Trophoblast cell (in vitro differentiated cells and primary cell): ENCODE results near the gene ALPI. TPM values are rescaled to one million over a fixed set of nuclear protein-coding genes. Genes with fewer than 3 reads are reported as not detected.
"Not testable (repeated sequence)": the region's sequence is repeated elsewhere in the genome, so short reads cannot be mapped to it uniquely, and the experiment has no call there.

ENCODE experiments used
- DNase-seq, 2 donors: peaks; one replicate each; pipeline ENCODE4 v3.0.0-alpha.2; 2016
- H2AFZ ChIP-seq: 2 replicates; pipeline ENCODE4 v1.6.1; 2013; ENCODE audit warnings: low read length, moderate library complexity, mild to moderate bottlenecking; ENCODE audit not compliant: insufficient read depth, poor library complexity
- H2AK5ac ChIP-seq: 2 replicates; pipeline ENCODE4 v1.6.1; 2013; ENCODE audit warnings: mild to moderate bottlenecking, low read length
- H2BK120ac ChIP-seq: 2 replicates; pipeline ENCODE4 v1.6.1; 2013; ENCODE audit warnings: low read length, mild to moderate bottlenecking, moderate library complexity; ENCODE audit not compliant: insufficient read depth, poor library complexity
- H2BK12ac ChIP-seq: 2 replicates; pipeline ENCODE4 v1.6.1; 2013; ENCODE audit warnings: mild to moderate bottlenecking, low read length, moderate library complexity
- H2BK5ac ChIP-seq: 2 replicates; pipeline ENCODE4 v1.6.1; 2013; ENCODE audit warnings: low read length, low read depth, moderate library complexity, mild to moderate bottlenecking; ENCODE audit not compliant: poor library complexity
- H3K14ac ChIP-seq: 2 replicates; pipeline ENCODE4 v1.6.1; 2013; ENCODE audit warnings: mild to moderate bottlenecking, low read length
- H3K18ac ChIP-seq: 2 replicates; pipeline ENCODE4 v1.6.1; 2013; ENCODE audit warnings: mild to moderate bottlenecking, low read length
- H3K23ac ChIP-seq: 2 replicates; pipeline ENCODE4 v1.6.1; 2013; ENCODE audit warnings: low read length
- H3K27ac ChIP-seq: 2 replicates; pipeline ENCODE4 v1.5.1; 2013; ENCODE audit warnings: low read depth, mild to moderate bottlenecking, inconsistent platforms, low read length, moderate library complexity
- H3K27me3 ChIP-seq: 2 replicates; pipeline ENCODE4 v1.6.1; 2013; ENCODE audit warnings: inconsistent platforms, mild to moderate bottlenecking, low read length, moderate library complexity; ENCODE audit not compliant: insufficient read depth
- H3K36me3 ChIP-seq, 2 experiments: 1 replicate in 1 of 2; 2 replicates in 1 of 2; pipeline ENCODE4 v1.6.1; 2013; ENCODE audit warnings: low read length in 2 of 2, mild to moderate bottlenecking in 2 of 2, moderate library complexity in 1 of 2; ENCODE audit not compliant: insufficient read depth in 2 of 2, control insufficient read depth in 1 of 2
- H3K4ac ChIP-seq: 2 replicates; pipeline ENCODE4 v1.6.1; 2013; ENCODE audit warnings: low read depth, mild to moderate bottlenecking, low read length, moderate library complexity
- H3K4me1 ChIP-seq, 2 experiments: 1 replicate in 1 of 2; 2 replicates in 1 of 2; pipeline ENCODE4 v1.6.1; 2013; ENCODE audit warnings: low read length in 2 of 2, mild to moderate bottlenecking in 2 of 2, moderate library complexity in 1 of 2; ENCODE audit not compliant: insufficient read depth in 2 of 2, control insufficient read depth in 1 of 2
- H3K4me2 ChIP-seq: 2 replicates; pipeline ENCODE4 v1.6.1; 2013; ENCODE audit warnings: inconsistent platforms, mild to moderate bottlenecking, low read length, moderate library complexity
- H3K4me3 ChIP-seq: 2 replicates; pipeline ENCODE4 v1.5.1; 2013; ENCODE audit warnings: mild to moderate bottlenecking, low read depth, low read length, inconsistent platforms
- H3K79me1 ChIP-seq: one replicate; pipeline ENCODE4 v1.6.1; 2013; ENCODE audit warnings: low read length
- H3K79me2 ChIP-seq: 2 replicates; pipeline ENCODE4 v1.6.1; 2013; ENCODE audit warnings: low read length, mild to moderate bottlenecking; ENCODE audit not compliant: control insufficient read depth, insufficient read depth, poor library complexity
- H3K9ac ChIP-seq: 2 replicates; pipeline ENCODE4 v1.6.1; 2013; ENCODE audit warnings: mild to moderate bottlenecking, low read length
- H3K9me3 ChIP-seq: 2 replicates; pipeline ENCODE4 v1.6.1; 2013; ENCODE audit warnings: low read depth, mild to moderate bottlenecking, control low read depth, inconsistent platforms, low read length; ENCODE audit not compliant: insufficient read depth
- H4K12ac ChIP-seq: 2 replicates; pipeline ENCODE4 v1.6.1; 2013; ENCODE audit warnings: low read depth, mild to moderate bottlenecking, low read length, moderate library complexity
- H4K8ac ChIP-seq: 2 replicates; pipeline ENCODE4 v1.6.1; 2013; ENCODE audit warnings: low read depth, mild to moderate bottlenecking, low read length, moderate library complexity
- H4K91ac ChIP-seq: one replicate; pipeline ENCODE4 v1.6.1; 2013; ENCODE audit warnings: low read depth, mild to moderate bottlenecking, low read length, moderate library complexity
- WGBS: extraction: QIAGEN DNeasy Blood & Tissue Kit; methylation state at CpG from one replicate; pipeline ENCODE4 v1.1.7; 2013; ENCODE audit warnings: missing lambda C conversion rate; ENCODE audit not compliant: insufficient read length, insufficient coverage; ENCODE audit errors: extremely low coverage; 5-methylcytosine and 5-hydroxymethylcytosine counted together
- polyA plus RNA-seq: library from polyadenylated mRNA; stranded (reverse); fragments of 200-250 nt; gene quantifications from 2 replicates; pipeline ENCODE4 v1.2.3, GENCODE V29; 2013

Gene ALPI
- polyA plus RNA-seq: not detected in 2 replicates

- no peak within 1 kb of the TSS for H3K14ac ChIP-seq
- H3K27ac ChIP-seq: no peak within 1 kb of the TSS
- H2BK12ac ChIP-seq: no peak within 1 kb of the TSS
- no peak within 1 kb of the TSS for H3K4me3 ChIP-seq
- H4K91ac ChIP-seq: no peak within 1 kb of the TSS
- H3K4ac ChIP-seq: no peak within 1 kb of the TSS
- no peak within 1 kb of the TSS for H2AK5ac ChIP-seq
- H3K4me1 ChIP-seq: no peaks in the 10 kb centered on the region
- H3K18ac ChIP-seq: no peak within 1 kb of the TSS
- no peak within 1 kb of the TSS for H2AFZ ChIP-seq
- no peak within 1 kb of the TSS for H2BK120ac ChIP-seq
- no peak within 1 kb of the TSS for H2BK5ac ChIP-seq
- no peaks in the 10 kb centered on the region for H3K27me3 ChIP-seq
- H3K23ac ChIP-seq: no peak within 1 kb of the TSS
- no peak within 1 kb of the TSS for H3K4me2 ChIP-seq
- no peak within 1 kb of the TSS for H4K12ac ChIP-seq
- no peaks in the 10 kb centered on the region for H3K36me3 ChIP-seq
- H3K9me3 ChIP-seq: peaks cover 6% of the 10 kb centered on the region
- WGBS: no CpG with 5 or more reads among the region's 14 CpGs
- H3K9ac ChIP-seq: no peak within 1 kb of the TSS
- H4K8ac ChIP-seq: no peak within 1 kb of the TSS
- no peak for DNase-seq
- no peaks in the 10 kb centered on the region for H3K79me2 ChIP-seq
- no peaks in the 10 kb centered on the region for H3K79me1 ChIP-seq
Measured at GRCh38 chr2:232455426-232456255, at the start of gene ALPI. ALPI (plus strand) TSS chr2:232456153; CDS start chr2:232456200, 47 bp downstream.

GRCh38 chr2:232406556-232407310 lies 49.2 kb upstream of the ALPI start, which contains the start of gene ALPG:
ALPG (plus strand) TSS chr2:232406844; CDS start chr2:232406895, 51 bp downstream.
- H2BK12ac ChIP-seq: no peak within 1 kb of the TSS
- no peak within 1 kb of the TSS for H2BK5ac ChIP-seq
- no peak within 1 kb of the TSS for H2AFZ ChIP-seq
- no peaks in the 10 kb centered on the region for H3K4me1 ChIP-seq
- H3K79me2 ChIP-seq: no peaks in the 10 kb centered on the region
- H3K27me3 ChIP-seq: no peaks in the 10 kb centered on the region
- H3K4me3 ChIP-seq: no peak within 1 kb of the TSS
- no CpG with 5 or more reads among the region's 17 CpGs for WGBS
- no peaks in the 10 kb centered on the region for H3K36me3 ChIP-seq
- no peaks in the 10 kb centered on the region for H3K79me1 ChIP-seq
- no peak within 1 kb of the TSS for H3K4me2 ChIP-seq
- no peak within 1 kb of the TSS for H3K4ac ChIP-seq
- H3K14ac ChIP-seq: no peak within 1 kb of the TSS
- H2BK120ac ChIP-seq: no peak within 1 kb of the TSS
- H3K23ac ChIP-seq: no peak within 1 kb of the TSS
- no peak within 1 kb of the TSS for H4K91ac ChIP-seq
- peaks cover 2% of the 10 kb centered on the region for H3K9me3 ChIP-seq
- H3K9ac ChIP-seq: no peak within 1 kb of the TSS
- H3K27ac ChIP-seq: no peak within 1 kb of the TSS
- no peak within 1 kb of the TSS for H4K12ac ChIP-seq
- H4K8ac ChIP-seq: no peak within 1 kb of the TSS
- no peak within 1 kb of the TSS for H2AK5ac ChIP-seq
- H3K18ac ChIP-seq: no peak within 1 kb of the TSS
- DNase-seq: no peak

GRCh38 chr2:232407428-232408150 lies 48.4 kb upstream of the ALPI start:
- H2AK5ac ChIP-seq, H2BK12ac ChIP-seq, H4K12ac ChIP-seq, H3K36me3 ChIP-seq, H3K9me3 ChIP-seq, H3K23ac ChIP-seq, H3K27ac ChIP-seq, H2BK120ac ChIP-seq, H3K4me3 ChIP-seq, H3K4me1 ChIP-seq, H2AFZ ChIP-seq, H3K18ac ChIP-seq, H3K79me1 ChIP-seq, H4K91ac ChIP-seq, H2BK5ac ChIP-seq, H3K4ac ChIP-seq, H3K27me3 ChIP-seq, H3K79me2 ChIP-seq, H3K9ac ChIP-seq, H3K14ac ChIP-seq, H4K8ac ChIP-seq, DNase-seq, H3K4me2 ChIP-seq: not testable (repeated sequence)
- WGBS: no CpG with 5 or more reads among the region's 30 CpGs

- H3K4me3 ChIP-seq, H3K36me3 ChIP-seq, H2AK5ac ChIP-seq, H2BK12ac ChIP-seq, H2BK5ac ChIP-seq, H4K8ac ChIP-seq, H3K9me3 ChIP-seq, H2AFZ ChIP-seq, H3K27ac ChIP-seq, H3K14ac ChIP-seq, H4K91ac ChIP-seq, H3K4ac ChIP-seq, H3K18ac ChIP-seq, H3K9ac ChIP-seq, H3K4me2 ChIP-seq, H3K79me2 ChIP-seq, H2BK120ac ChIP-seq, H3K79me1 ChIP-seq, DNase-seq, H4K12ac ChIP-seq, H3K23ac ChIP-seq, H3K27me3 ChIP-seq, H3K4me1 ChIP-seq: not testable (repeated sequence)
- WGBS: no CpG with 5 or more reads among the region's 10 CpGs
Measured at GRCh38 chr2:232408269-232408668, 47.7 kb upstream of the ALPI start.
